ENCODE results near the gene POTEM.
"Not testable (repeated sequence)": the region's sequence is repeated elsewhere in the genome, so short reads cannot be mapped to it uniquely, and the experiment has no call there.

The POTEM gene

GRCh38 chr14:19026649-19027351 is 59.6 kb downstream of the POTEM start:
- DNase-seq (ENCODE audit: low spot score); H3K4me3 ChIP-seq: not testable (repeated sequence)

GRCh38 chr14:19027895-19028294 is 60.7 kb downstream of the POTEM start:
- H3K27ac ChIP-seq; H3K4me3 ChIP-seq; DNase-seq (ENCODE audit: low spot score): not testable (repeated sequence)

More at GRCh38 chr14:19026649-19027351, 59.6 kb downstream of the POTEM start:
- not testable (repeated sequence) for H3K27ac ChIP-seq

DNA sequence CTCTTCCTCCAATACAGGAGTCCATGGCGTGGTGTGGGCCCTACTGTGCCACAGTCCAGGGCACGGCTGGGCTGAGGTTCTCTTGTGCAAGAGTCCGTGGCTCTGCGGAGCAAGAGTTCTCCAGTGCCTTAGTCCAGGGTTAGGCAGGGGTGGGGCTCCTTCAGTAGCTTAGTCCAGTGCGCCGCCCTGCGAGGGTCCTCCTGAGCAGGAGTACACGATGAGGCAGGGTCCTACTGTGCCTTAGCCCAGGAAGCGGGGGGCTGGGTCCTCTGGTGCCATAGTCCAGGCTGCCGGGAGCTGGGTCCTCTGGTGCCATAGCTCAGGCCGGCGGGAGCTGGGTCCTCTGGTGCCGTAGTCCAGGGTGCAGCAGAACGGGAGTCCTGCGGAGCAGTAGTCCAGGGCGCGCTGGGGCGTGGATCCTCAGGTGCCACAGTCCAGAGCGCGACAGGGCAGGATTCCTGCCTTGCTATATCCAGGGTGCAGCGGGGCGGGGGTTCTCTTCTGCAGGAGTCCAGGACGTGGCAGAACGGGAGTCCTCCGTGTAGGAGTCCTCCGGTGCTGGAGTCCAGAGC is 69.7 kb downstream of the POTEM start:
- not testable (repeated sequence) for H3K4me3 ChIP-seq; H3K27ac ChIP-seq; DNase-seq (ENCODE audit: low spot score)

DNA sequence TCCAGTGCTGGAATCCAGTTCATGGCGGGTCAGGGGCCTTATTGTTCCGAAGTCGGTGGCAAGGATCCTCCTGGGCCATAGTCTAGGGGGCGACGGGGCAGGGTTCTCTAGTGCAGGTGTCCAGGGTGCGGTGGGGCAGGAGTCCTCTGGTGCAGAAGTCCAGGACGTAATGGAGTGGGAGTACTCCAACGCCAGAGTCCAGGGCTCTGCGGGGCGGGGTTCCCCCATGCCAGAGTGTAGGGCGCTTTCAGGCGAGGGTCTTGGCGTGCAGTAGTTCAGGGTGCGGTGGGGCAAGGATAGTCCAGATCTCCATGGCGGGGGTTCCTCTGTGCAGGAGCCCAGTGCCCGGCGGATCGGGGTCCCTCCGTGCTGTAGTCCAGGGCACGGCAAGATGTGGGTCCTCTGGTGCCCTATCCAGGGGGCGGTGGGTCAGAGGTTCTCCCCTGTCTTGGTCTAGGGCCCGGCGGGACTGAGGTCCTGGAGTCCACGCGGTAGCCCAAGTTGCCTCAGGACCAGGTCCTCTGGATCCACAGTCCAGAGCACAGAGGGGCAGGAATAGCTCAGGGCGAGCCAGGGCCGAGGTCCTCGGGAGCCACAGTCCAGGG is 70.9 kb downstream of the POTEM start:
- H3K4me3 ChIP-seq; DNase-seq (ENCODE audit: low spot score); H3K27ac ChIP-seq: not testable (repeated sequence)

DNA sequence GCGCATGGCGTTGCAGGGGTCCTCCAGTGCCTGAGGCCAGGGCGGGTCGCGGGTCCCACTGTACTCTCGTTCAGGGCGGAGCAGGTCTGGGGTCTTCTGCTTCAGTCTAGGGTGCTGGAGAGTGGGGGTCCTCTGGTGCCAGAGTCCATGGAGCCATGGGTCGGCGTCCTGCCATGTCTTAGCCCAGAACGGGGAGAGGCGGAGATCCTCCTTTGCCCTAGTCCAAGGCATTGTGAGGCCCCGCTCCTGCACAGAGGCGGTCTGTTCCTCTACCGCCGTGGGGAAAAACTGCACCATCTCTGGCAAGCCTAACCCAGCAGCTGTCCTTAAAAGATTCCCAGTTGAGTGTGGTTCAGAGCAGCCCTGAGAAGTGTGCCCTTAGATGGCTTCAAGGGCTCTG is 71.6 kb downstream of the POTEM start:
- not testable (repeated sequence) for H3K27ac ChIP-seq; DNase-seq (ENCODE audit: low spot score); H3K4me3 ChIP-seq

DNA sequence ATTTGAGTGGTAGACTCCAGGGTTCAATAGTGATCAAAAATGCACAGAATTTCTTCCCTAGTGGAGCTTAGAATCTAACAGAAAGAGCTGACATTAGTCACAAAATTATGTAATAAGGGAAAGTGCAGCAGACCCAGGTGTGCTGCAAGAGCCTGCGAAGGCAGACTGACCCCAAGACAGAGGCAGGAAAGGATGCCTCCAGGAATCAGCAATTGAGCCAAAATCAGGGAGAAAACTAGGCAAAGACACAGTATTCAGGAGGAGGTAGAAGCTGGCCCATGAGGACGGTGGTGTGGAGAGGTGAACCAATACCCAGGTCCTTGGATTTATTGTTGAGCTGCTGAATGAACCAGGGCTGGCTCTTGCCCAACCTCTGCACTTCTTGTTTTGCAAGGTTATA is 76.2 kb downstream of the POTEM start:
- H3K4me3 ChIP-seq; DNase-seq (ENCODE audit: low spot score); H3K27ac ChIP-seq: not testable (repeated sequence)

Measured in coronary artery (tissue), 2 donors.